IMR-90 (cell line): ENCODE data around the gene RAI14. TPM values are rescaled to one million over a fixed set of nuclear protein-coding genes. Genes with fewer than 3 reads are reported as not detected.

ENCODE experiments used
- ATAC-seq: fragments of 200-7000 bp; cut with Tn5 transposase; 2 replicates; pipeline ENCODE4 v1.9.1; 2020; ENCODE audit warnings: low read depth, mild to moderate bottlenecking, moderate library complexity
- BruUV-seq: library from RNA; stranded (reverse); fragments of 400-500 nt; replicated peaks from 2 replicates; lab custom pipeline; 2021; lab: Mats Ljungman, UMichigan
- CTCF ChIA-PET: fragments of 300-600 bp; formaldehyde crosslinking; extraction: SDS; loops from one replicate; lab custom pipeline; 2021; ENCODE audit warnings: antibody characterized with exemption; lab: Yijun Ruan, JAX
- POLR2A ChIA-PET: fragments of 300-600 bp; sonication (Branson Sonifier 250); formaldehyde crosslinking; loops from one replicate; lab custom pipeline; 2022; ENCODE audit warnings: antibody characterized with exemption; ENCODE audit not compliant: unreplicated experiment; lab: Charles Lee
- DNase-seq: peaks from one replicate; pipeline ENCODE4 v3.0.0; 2013
- H2AFZ ChIP-seq: replicated peaks from 2 replicates; pipeline ENCODE3; 2013; ENCODE audit warnings: low read length, mild to moderate bottlenecking; ENCODE audit not compliant: poor library complexity
- H2AK5ac ChIP-seq: 2 replicates; pipeline ENCODE4 v1.6.1; 2013; ENCODE audit warnings: low read depth, low read length, inconsistent platforms
- H2AK9ac ChIP-seq: replicated peaks from 2 replicates; pipeline ENCODE3; 2013; ENCODE audit warnings: mild to moderate bottlenecking, low read depth, low read length, moderate library complexity; ENCODE audit not compliant: poor library complexity
- H2BK120ac ChIP-seq: 2 replicates; pipeline ENCODE4 v1.6.1; 2013; ENCODE audit warnings: low read depth, low read length, inconsistent platforms
- H2BK15ac ChIP-seq: 3 replicates; pipeline ENCODE4 v1.6.1; 2013; ENCODE audit warnings: low read depth, low read length, inconsistent platforms
- H2BK20ac ChIP-seq: 2 replicates; pipeline ENCODE4 v1.6.1; 2013; ENCODE audit warnings: low read depth, mild to moderate bottlenecking, inconsistent platforms, low read length, moderate library complexity
- H2BK5ac ChIP-seq: 2 replicates; pipeline ENCODE4 v1.6.1; 2013; ENCODE audit warnings: mild to moderate bottlenecking, low read depth, low read length, inconsistent platforms; ENCODE audit not compliant: poor library complexity, severe bottlenecking
- H3K14ac ChIP-seq: replicated peaks from 2 replicates; pipeline ENCODE4 v1.6.1; 2013; ENCODE audit warnings: low read depth, low read length, inconsistent platforms
- H3K18ac ChIP-seq: 2 replicates; pipeline ENCODE4 v1.6.1; 2013; ENCODE audit warnings: low read depth, low read length, control low read depth
- H3K23ac ChIP-seq: 2 replicates; pipeline ENCODE4 v1.6.1; 2013; ENCODE audit warnings: low read depth, low read length, inconsistent platforms
- H3K27ac ChIP-seq: 2 replicates; pipeline ENCODE4 v1.5.1; 2013; ENCODE audit warnings: mild to moderate bottlenecking, control low read depth, low read length; ENCODE audit not compliant: insufficient read depth
- H3K27me3 ChIP-seq: 2 replicates; pipeline ENCODE4 v1.6.1; 2013; ENCODE audit warnings: low read length; ENCODE audit not compliant: control insufficient read depth, insufficient read depth
- H3K36me3 ChIP-seq: 2 replicates; pipeline ENCODE4 v1.6.1; 2013; ENCODE audit warnings: low read length, mixed read lengths; ENCODE audit not compliant: control insufficient read depth, insufficient read depth
- H3K4ac ChIP-seq: 2 replicates; pipeline ENCODE4 v1.6.1; 2013; ENCODE audit warnings: low read depth, low read length, inconsistent platforms
- H3K4me1 ChIP-seq: 2 replicates; pipeline ENCODE4 v1.6.1; 2013; ENCODE audit warnings: low read length, mixed read lengths; ENCODE audit not compliant: control insufficient read depth, insufficient read depth
- H3K4me2 ChIP-seq: 2 replicates; pipeline ENCODE4 v1.6.1; 2013; ENCODE audit warnings: low read depth, mild to moderate bottlenecking, control low read depth, low read length, moderate library complexity
- H3K4me3 ChIP-seq: 2 replicates; pipeline ENCODE4 v1.5.1; 2013; ENCODE audit warnings: low read depth, mild to moderate bottlenecking, control low read depth, low read length, moderate library complexity; ENCODE audit not compliant: insufficient read depth
- H3K56ac ChIP-seq: 2 replicates; pipeline ENCODE4 v1.6.1; 2013; ENCODE audit warnings: low read length, inconsistent platforms; ENCODE audit not compliant: insufficient read depth; ENCODE audit errors: extremely low read depth
- H3K79me1 ChIP-seq, 2 experiments: 2 replicates each; pipeline ENCODE4 v1.6.1; 2013; ENCODE audit warnings: low read length in 2 of 2, inconsistent platforms in 1 of 2, low read depth in 1 of 2
- H3K9ac ChIP-seq: 2 replicates; pipeline ENCODE4 v1.6.1; 2013; ENCODE audit warnings: low read depth, low read length, control low read depth
- H3K9me1 ChIP-seq: 2 replicates; pipeline ENCODE4 v1.6.1; 2013; ENCODE audit warnings: low read length, inconsistent platforms; ENCODE audit not compliant: insufficient read depth
- H3K9me3 ChIP-seq: 2 replicates; pipeline ENCODE4 v1.6.1; 2013; ENCODE audit warnings: low read length; ENCODE audit not compliant: control insufficient read depth, insufficient read depth
- H4K20me1 ChIP-seq: 2 replicates; pipeline ENCODE4 v1.6.1; 2013; ENCODE audit warnings: low read length, inconsistent platforms; ENCODE audit not compliant: insufficient read depth
- H4K5ac ChIP-seq: 2 replicates; pipeline ENCODE4 v1.6.1; 2013; ENCODE audit warnings: mild to moderate bottlenecking, low read depth, low read length, control low read depth
- H4K8ac ChIP-seq, 2 experiments: 2 replicates each; pipeline ENCODE4 v1.6.1; 2013; ENCODE audit warnings: low read depth in 2 of 2, low read length in 2 of 2, control low read depth in 1 of 2, inconsistent platforms in 1 of 2
- H4K91ac ChIP-seq: 2 replicates; pipeline ENCODE4 v1.6.1; 2013; ENCODE audit warnings: low read depth, low read length, inconsistent platforms; ENCODE audit not compliant: insufficient read depth
- BHLHE40 ChIP-seq: fragments of 150-350 bp; IDR thresholded peaks from 2 replicates; pipeline ENCODE4 v1.6.1; 2016; ENCODE audit warnings: mild to moderate bottlenecking, low read depth, low read length
- CEBPB ChIP-seq: IDR thresholded peaks from 2 replicates; pipeline ENCODE4 v1.6.1; 2012; ENCODE audit warnings: low read depth, low read length, improper control_type of control experiment
- CTCF ChIP-seq: conservative IDR thresholded peaks from 2 replicates; pipeline ENCODE4 v1.5.1; 2012; ENCODE audit warnings: mild to moderate bottlenecking, low read depth, low read length, improper control_type of control experiment
- FOS ChIP-seq: fragments of 150-350 bp; IDR thresholded peaks from 2 replicates; pipeline ENCODE4 v1.6.1; 2016; ENCODE audit warnings: low read depth, low read length
- MXI1 ChIP-seq: IDR thresholded peaks from 2 replicates; pipeline ENCODE4 v1.6.1; 2012; ENCODE audit warnings: low read depth, mild to moderate bottlenecking, low read length, moderate library complexity, borderline replicate concordance
- RAD21 ChIP-seq: IDR thresholded peaks from 2 replicates; pipeline ENCODE4 v1.6.1; 2012; ENCODE audit warnings: low read length, improper control_type of control experiment
- RCOR1 ChIP-seq: IDR thresholded peaks from 2 replicates; pipeline ENCODE4 v1.6.1; 2012; ENCODE audit warnings: mild to moderate bottlenecking, low read length, improper control_type of control experiment; ENCODE audit not compliant: insufficient replicate concordance
- SMC3 ChIP-seq: fragments of 150-350 bp; IDR thresholded peaks from 2 replicates; pipeline ENCODE4 v1.6.1; 2016; ENCODE audit warnings: low read depth, mild to moderate bottlenecking, antibody characterized with exemption, low read length, moderate library complexity
- WGBS, 2 experiments: methylation state at CpG; one replicate each; pipeline versions ENCODE4 v1.1.5 to v1.1.7; 2013; ENCODE audit warnings: missing lambda C conversion rate in 2 of 2; ENCODE audit not compliant: insufficient read length in 1 of 2; ENCODE audit errors: extremely low coverage in 2 of 2; 5-methylcytosine and 5-hydroxymethylcytosine counted together
- dilution Hi-C: fragments of 300-500 bp; cut with HindIII; formaldehyde crosslinking; loops from one replicate; pipeline ENCODE4 v1.14.3; 2018; ENCODE audit warnings: low sequenced_read_pairs; ENCODE audit not compliant: unreplicated experiment
- in situ Hi-C: fragments of 300-500 bp; cut with MboI; formaldehyde crosslinking; loops from 3 replicates; pipeline ENCODE4 v1.14.3; 2019; ENCODE audit warnings: low sequenced_read_pairs, inconsistent platforms, mixed read lengths
- intact Hi-C: fragments of 100-400 bp; cut with micrococcal nuclease; formaldehyde crosslinking; loops from 2 replicates; pipeline ENCODE4 v1.10.0; 2022
- polyA plus RNA-seq, 3 experiments: library from polyadenylated mRNA; depleted of rRNA; stranded (reverse); fragments of >200 nt; gene quantifications; 2 replicates each; pipeline ENCODE4 v1.2.3, GENCODE V29; 2012; ENCODE audit warnings: low replicate concordance in 1 of 3
- total RNA-seq: library from RNA; depleted of rRNA; stranded (reverse); fragments of >200 nt; gene quantifications from 2 replicates; pipeline ENCODE4 v1.2.3, GENCODE V29; 2012
- TF ChIP-seq, protein P1 (sequence below): fragments of 150-350 bp; IDR thresholded peaks from 2 replicates; pipeline ENCODE4 v1.6.1; 2016; ENCODE audit warnings: low read depth, mild to moderate bottlenecking, low read length, moderate library complexity, borderline replicate concordance

Gene RAI14
- total and polyA plus RNA-seq, 2 of the 4 experiments (the other 2 are of a cell fraction): 221 to 267 TPM

DNA sequence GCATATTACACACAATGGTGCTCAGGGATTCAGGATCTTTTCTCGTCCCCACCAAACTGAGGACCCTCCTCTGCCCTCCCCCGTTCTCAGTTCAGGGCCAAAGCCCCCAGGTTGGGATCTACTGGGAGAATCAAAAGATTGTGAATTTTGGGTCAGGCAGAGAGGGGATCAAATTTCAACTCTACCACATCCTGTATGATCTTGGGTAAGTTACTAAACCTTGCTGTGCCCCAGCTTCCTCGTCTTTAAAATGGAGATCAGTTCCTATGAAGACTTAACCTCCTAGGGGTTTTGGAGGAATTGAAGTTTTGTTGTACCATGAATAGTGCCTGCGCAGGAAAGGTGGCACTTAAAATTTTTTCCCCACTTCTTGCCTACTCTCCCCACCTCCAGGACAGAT lies 62.4 kb downstream of the RAI14 start:
- peaks cover 16% of the 10 kb centered on the region for H3K36me3 ChIP-seq
- peak overlapping the region; percentile 29; the same call in 1 of the 3 replicates for H2BK15ac ChIP-seq
- H2BK20ac ChIP-seq: 0 out of 2 replicates have a peak overlapping the region, but pooled peaks have one; percentile 21
- in situ Hi-C loops (no loop called here), intact Hi-C loops (no loop called here), dilution Hi-C loops (no loop called here)
- H3K9me3 ChIP-seq: no peaks in the 10 kb centered on the region
- peak overlapping the region; percentile 28; the same call in 1 of the 2 replicates for H3K23ac ChIP-seq
- no peaks in the 10 kb centered on the region for H3K27me3 ChIP-seq
- no peak overlapping the region for H3K9ac ChIP-seq
- peak overlapping the region; percentile 74; the same call in 1 of the 2 replicates for H2AK5ac ChIP-seq
- no peak overlapping the region for H2AK9ac ChIP-seq
- H3K14ac ChIP-seq: peak overlapping the region; percentile 75; the same call in 1 of the 2 replicates
- peaks cover 37% of the 10 kb centered on the region for H3K4me1 ChIP-seq
- H3K4me2 ChIP-seq: no peak overlapping the region
- H3K4ac ChIP-seq: peak overlapping the region; percentile 66; the same call in 1 of the 2 replicates
- H3K9me1 ChIP-seq: peaks cover 24% of the 10 kb centered on the region
- H3K27ac ChIP-seq: peak overlapping the region; percentile 66
- peak overlapping the region; percentile 54 for H2BK120ac ChIP-seq
- no peak overlapping the region for H4K5ac ChIP-seq
- DNase-seq: peak; percentile 41
- peaks cover 33 to 71% of the 10 kb centered on the region in 2 experiments for H3K79me1 ChIP-seq
- ATAC-seq: no peak
- peak overlapping the region; percentile 84 for H2BK5ac ChIP-seq
- ChIA-PET POLR2A (no interaction called here), CTCF (interaction anchor here (1.1 kb wide), 2 partner anchors 30 to 233 kb away, joined by 3 to 4 read pairs; no protein-coding TSS in a partner anchor)
- H4K20me1 ChIP-seq: peaks cover 75% of the 10 kb centered on the region
- H3K4me3 ChIP-seq: no peak overlapping the region
- peak overlapping the region; percentile 22; the same call in 1 of the 2 replicates for H3K56ac ChIP-seq
- no CpG with 5 or more reads among the region's 4 CpGs for WGBS, 2 experiments
- no TSS peak for BruUV-seq
- 0 out of 2 replicates have a peak overlapping the region, but pooled peaks have one; percentile 29 for H3K18ac ChIP-seq
- H2AFZ ChIP-seq: no peak overlapping the region
- H4K8ac ChIP-seq: peak overlapping the region; percentile 5 to 47; a peak in 2 of 4 replicates
- TF ChIP-seq BHLHE40 (no peak), RCOR1 (no peak), CTCF (no peak), FOS (no peak), SMC3 (no peak), CEBPB (no peak), MXI1 (no peak), RAD21 (no peak)
- TF ChIP-seq, protein P1, sequence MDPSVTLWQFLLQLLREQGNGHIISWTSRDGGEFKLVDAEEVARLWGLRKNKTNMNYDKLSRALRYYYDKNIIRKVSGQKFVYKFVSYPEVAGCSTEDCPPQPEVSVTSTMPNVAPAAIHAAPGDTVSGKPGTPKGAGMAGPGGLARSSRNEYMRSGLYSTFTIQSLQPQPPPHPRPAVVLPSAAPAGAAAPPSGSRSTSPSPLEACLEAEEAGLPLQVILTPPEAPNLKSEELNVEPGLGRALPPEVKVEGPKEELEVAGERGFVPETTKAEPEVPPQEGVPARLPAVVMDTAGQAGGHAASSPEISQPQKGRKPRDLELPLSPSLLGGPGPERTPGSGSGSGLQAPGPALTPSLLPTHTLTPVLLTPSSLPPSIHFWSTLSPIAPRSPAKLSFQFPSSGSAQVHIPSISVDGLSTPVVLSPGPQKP: no peak
- H4K91ac ChIP-seq: no peak overlapping the region
